ENCODE data around the gene SDK1.

DNA sequence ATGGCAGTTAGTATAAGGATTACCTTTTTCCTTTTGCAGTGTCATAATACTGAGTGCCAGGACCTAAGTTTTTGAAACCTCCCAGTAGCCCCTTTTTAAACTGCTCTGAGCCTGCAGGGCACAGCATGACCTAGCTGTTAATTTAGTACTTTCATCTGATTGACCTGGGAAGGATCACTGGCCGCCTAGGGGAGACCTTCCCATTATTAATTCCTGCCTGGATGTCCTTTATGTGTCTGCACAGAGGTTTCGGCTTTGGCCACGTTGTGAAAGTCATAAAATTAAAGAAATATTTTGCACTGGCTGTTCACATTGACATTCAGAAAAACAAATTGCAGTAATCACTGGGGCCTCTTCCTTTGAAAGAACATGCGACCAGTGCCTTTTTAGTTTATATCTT is 290.2 kb downstream of the SDK1 start:
- TF ChIP-seq POLR2AphosphoS5 (IDR thresholded peaks at IDR 0.05) (no peak), POLR2A (IDR thresholded peaks at IDR 0.05) (no peak)
- TF ChIP-seq, protein P1, sequence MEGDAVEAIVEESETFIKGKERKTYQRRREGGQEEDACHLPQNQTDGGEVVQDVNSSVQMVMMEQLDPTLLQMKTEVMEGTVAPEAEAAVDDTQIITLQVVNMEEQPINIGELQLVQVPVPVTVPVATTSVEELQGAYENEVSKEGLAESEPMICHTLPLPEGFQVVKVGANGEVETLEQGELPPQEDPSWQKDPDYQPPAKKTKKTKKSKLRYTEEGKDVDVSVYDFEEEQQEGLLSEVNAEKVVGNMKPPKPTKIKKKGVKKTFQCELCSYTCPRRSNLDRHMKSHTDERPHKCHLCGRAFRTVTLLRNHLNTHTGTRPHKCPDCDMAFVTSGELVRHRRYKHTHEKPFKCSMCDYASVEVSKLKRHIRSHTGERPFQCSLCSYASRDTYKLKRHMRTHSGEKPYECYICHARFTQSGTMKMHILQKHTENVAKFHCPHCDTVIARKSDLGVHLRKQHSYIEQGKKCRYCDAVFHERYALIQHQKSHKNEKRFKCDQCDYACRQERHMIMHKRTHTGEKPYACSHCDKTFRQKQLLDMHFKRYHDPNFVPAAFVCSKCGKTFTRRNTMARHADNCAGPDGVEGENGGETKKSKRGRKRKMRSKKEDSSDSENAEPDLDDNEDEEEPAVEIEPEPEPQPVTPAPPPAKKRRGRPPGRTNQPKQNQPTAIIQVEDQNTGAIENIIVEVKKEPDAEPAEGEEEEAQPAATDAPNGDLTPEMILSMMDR (IDR thresholded peaks at IDR 0.05): no peak
